ENCODE results near the gene HS6ST2. TPM values are rescaled to one million over a fixed set of nuclear protein-coding genes. Genes with fewer than 3 reads are reported as not detected.

Gene HS6ST2
- total and polyA plus RNA-seq, 4 donors, result under 0.01 to 1.4 (median 0.01) TPM; not detected in 1

- TF ChIP-seq JUND (IDR thresholded peaks at IDR 0.05) (no peak), ATF3 (IDR thresholded peaks at IDR 0.05) (no peak), RAD21 (IDR thresholded peaks at IDR 0.05) (no peak), NR2F2 (IDR thresholded peaks at IDR 0.05) (no peak), ZBTB33 (IDR thresholded peaks at IDR 0.05) (no peak), MAX (IDR thresholded peaks at IDR 0.05) (no peak), HNF4G (IDR thresholded peaks at IDR 0.05) (no peak), YY1 (IDR thresholded peaks at IDR 0.05) (no peak), SP1 (IDR thresholded peaks at IDR 0.05) (no peak), FOXA1 (IDR thresholded peaks at IDR 0.05) (no peak), CTCF (IDR thresholded peaks at IDR 0.05; ENCODE audit: low read depth, low read length, missing input control) (no peak), RXRA (IDR thresholded peaks at IDR 0.05) (no peak), HNF4A (conservative IDR thresholded peaks at IDR 0.05) (no peak), EGR1 (IDR thresholded peaks at IDR 0.05; ENCODE audit: low read depth in 2 of 2) (no peak), FOXA2 (IDR thresholded peaks at IDR 0.05) (no peak), TAF1 (conservative IDR thresholded peaks at IDR 0.05) (no peak), GABPA (IDR thresholded peaks at IDR 0.05 in 1 of 2, conservative IDR thresholded peaks at IDR 0.05 in 1 of 2) (no peak)
- Histone ChIP-seq H3K4me1 (ENCODE audit: control insufficient read depth in 4 of 4, insufficient read depth in 4 of 4, low read length in 3 of 4) (no peaks in the 10 kb centered on the region), H3K27ac (ENCODE audit: low read depth in 1 of 2, low read length in 2 of 2) (no peak overlapping the region), H3K9me3 (ENCODE audit: control insufficient read depth in 4 of 4, low read length in 3 of 4) (no peaks in the 10 kb centered on the region), H3K9ac (ENCODE audit: low read depth in 1 of 2, low read length in 2 of 2) (no peak overlapping the region), H3K4me3 (ENCODE audit: low read depth in 1 of 3, low read length in 3 of 3) (no peak overlapping the region), H3K27me3 (ENCODE audit: control insufficient read depth in 4 of 4, insufficient read depth in 4 of 4, low read length in 3 of 4) (peaks cover 0 to 6% (median 0%) of the 10 kb centered on the region in 4 donors), H3K36me3 (ENCODE audit: control insufficient read depth in 4 of 4, insufficient read depth in 3 of 4, low read depth in 1 of 4, low read length in 3 of 4) (no peaks in the 10 kb centered on the region)
- DNase-seq (ENCODE audit: low spot score), result no peak
- 83% methylated on average over 3 of the region's 3 CpGs for WGBS
Observed at GRCh38 chrX:132751063-132751690, 207.3 kb downstream of the HS6ST2 start.

- WGBS, result 78% methylated on average over 6 of the region's 6 CpGs
- no peak overlapping the region for H3K4me3 ChIP-seq (ENCODE audit: low read depth in 1 of 3, low read length in 3 of 3)
- no peak overlapping the region for H3K27ac ChIP-seq (ENCODE audit: low read depth in 1 of 2, low read length in 2 of 2)
- no peak overlapping the region for H3K9ac ChIP-seq (ENCODE audit: low read depth in 1 of 2, low read length in 2 of 2)
- no peak for DNase-seq (ENCODE audit: low spot score)
- H3K27me3 ChIP-seq (ENCODE audit: control insufficient read depth in 4 of 4, insufficient read depth in 4 of 4, low read length in 3 of 4), result peaks cover 0 to 6% (median 0%) of the 10 kb centered on the region in 4 donors
- no peaks in the 10 kb centered on the region for H3K9me3 ChIP-seq (ENCODE audit: control insufficient read depth in 4 of 4, low read length in 3 of 4)
- H3K36me3 ChIP-seq (ENCODE audit: control insufficient read depth in 4 of 4, insufficient read depth in 3 of 4, low read depth in 1 of 4, low read length in 3 of 4), result no peaks in the 10 kb centered on the region
- H3K4me1 ChIP-seq (ENCODE audit: control insufficient read depth in 4 of 4, insufficient read depth in 4 of 4, low read length in 3 of 4), result no peaks in the 10 kb centered on the region
- no peak for TF ChIP-seq EGR1 (IDR thresholded peaks at IDR 0.05; ENCODE audit: low read depth in 2 of 2)
- TF ChIP-seq ATF3 (IDR thresholded peaks at IDR 0.05), result no peak
- TF ChIP-seq RAD21 (IDR thresholded peaks at IDR 0.05), result no peak
- TF ChIP-seq REST (IDR thresholded peaks at IDR 0.05), result no peak
- no peak for TF ChIP-seq CTCF (IDR thresholded peaks at IDR 0.05; ENCODE audit: low read depth, low read length, missing input control)
- TF ChIP-seq RXRA (IDR thresholded peaks at IDR 0.05), result no peak
- no peak for TF ChIP-seq HNF4A (conservative IDR thresholded peaks at IDR 0.05)
- TF ChIP-seq SP1 (IDR thresholded peaks at IDR 0.05), result no peak
- no peak for TF ChIP-seq GABPA (IDR thresholded peaks at IDR 0.05 in 1 of 2, conservative IDR thresholded peaks at IDR 0.05 in 1 of 2)
- no peak for TF ChIP-seq MAX (IDR thresholded peaks at IDR 0.05)
- no peak for TF ChIP-seq YY1 (IDR thresholded peaks at IDR 0.05)
Observed at GRCh38 chrX:132750331-132751062, 207.9 kb downstream of the HS6ST2 start.
